Activated naive CD4-positive, alpha-beta T cell treated with Interleukin-2 at 50 U/mL for 16 hours (primary cell): ENCODE data around the gene SOX11.

Source experiments
- DNase-seq: peaks from one replicate; pipeline ENCODE4 v3.0.0-alpha.2; 2020

SOX11 gene

GRCh38 chr2:5692561-5693286 is 540 bp downstream of the SOX11 start:
- no peak for DNase-seq

- no peak for DNase-seq
Measured at GRCh38 chr2:5693287-5694201, 1.4 kb downstream of the SOX11 start.

- DNase-seq: no peak
Measured at GRCh38 chr2:5694306-5694705, 2.1 kb downstream of the SOX11 start.

DNA sequence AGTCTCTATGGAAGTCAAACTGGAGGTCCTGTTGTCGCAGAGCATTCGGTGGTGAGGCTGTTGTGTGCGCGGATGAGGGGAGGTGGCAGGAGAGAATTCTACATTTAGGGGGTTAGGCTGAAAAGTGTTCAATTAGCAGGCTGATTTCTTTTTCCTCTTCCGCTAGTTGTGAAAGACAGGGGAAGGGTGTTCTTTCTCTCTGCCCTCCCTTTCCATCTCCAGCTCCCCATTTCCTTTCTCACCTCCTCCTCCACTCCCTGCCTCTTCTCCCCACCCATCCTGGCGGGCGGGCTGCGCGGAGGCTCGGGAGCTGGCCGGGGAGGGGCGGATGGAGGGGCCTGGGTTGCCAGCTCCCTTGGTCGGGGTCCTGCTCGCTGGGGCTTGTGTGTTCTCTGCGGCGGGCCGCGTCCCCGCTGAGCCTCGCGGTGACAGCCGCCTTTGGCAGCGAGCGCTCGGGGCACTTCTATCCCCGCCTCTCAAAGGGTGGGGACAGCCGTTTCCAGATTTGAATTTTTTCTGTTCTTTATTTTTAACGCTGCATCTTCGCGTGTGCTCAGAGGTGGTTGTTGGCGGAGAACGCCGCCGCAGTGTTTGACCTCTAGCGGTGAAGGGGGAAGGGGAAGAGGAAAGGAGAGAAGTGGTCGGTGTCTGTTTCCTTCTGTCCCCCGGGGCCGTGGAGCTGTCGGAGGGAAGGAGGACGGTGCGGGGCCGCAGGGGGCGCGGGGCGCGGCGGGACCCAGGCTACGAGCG is 3.6 kb downstream of the SOX11 start:
- no peak for DNase-seq

- DNase-seq: no peak
Measured at GRCh38 chr2:5696404-5696944, 4.3 kb downstream of the SOX11 start.

GRCh38 chr2:5696945-5697521 is 4.8 kb downstream of the SOX11 start:
- DNase-seq: no peak

DNA sequence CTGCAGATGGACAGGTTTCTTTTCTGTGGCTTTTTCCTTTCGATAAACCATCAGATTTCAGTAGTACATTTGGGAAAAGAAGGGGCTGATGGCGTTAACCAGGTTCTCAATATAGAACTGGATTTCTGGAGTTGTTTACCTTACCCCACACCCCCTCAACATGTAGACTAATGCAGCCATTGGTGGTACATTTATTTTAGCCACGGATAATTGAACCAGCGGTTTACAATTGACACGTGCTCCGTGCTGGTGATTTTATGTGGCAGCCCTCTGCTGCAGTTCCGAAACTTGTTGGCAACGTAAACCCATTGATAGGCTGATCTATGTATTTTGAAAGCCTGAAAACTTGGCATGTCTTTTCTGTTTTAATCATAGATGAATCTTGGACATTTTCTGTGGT is 5.4 kb downstream of the SOX11 start:
- DNase-seq: no peak

- no peak for DNase-seq
Measured at GRCh38 chr2:5698134-5698533, 6.0 kb downstream of the SOX11 start.

DNA sequence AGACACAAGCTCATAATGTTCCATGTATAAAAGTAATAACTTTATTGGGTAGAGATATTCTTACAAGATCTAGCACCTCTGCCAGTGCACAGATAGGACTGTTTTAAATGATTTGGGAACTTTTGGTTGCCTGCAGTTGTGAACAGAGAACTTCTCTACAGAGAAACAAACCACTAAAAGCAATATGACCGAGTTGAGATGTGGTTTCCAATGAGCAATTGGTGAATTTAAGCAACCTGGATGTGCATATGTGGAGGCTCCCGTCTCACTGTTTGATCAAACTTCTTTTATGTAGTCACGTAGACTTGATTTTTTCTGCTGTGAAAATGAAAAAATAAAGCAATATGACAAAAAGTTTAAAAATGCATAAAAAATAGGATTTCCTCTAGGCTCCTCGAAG is 7.8 kb downstream of the SOX11 start:
- DNase-seq: no peak

DNA sequence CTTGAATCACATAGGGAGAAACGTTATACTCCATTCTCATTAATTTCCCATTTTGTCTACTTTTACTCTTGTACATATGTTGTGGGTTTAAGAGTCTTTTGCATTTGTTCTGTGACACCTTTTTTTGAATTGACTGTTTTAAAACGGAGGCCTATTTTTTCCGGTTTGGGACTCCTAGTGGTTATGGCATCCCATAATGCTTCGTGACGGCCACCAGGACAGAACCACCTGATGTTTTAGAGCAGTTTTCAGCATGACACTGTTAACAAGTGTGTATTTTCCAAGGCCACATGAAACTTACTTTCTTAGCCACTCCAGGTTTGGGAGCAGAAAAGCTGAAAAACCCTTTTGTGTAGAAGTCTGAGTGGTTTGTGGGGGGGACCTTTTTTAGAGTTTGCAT is 8.4 kb downstream of the SOX11 start:
- no peak for DNase-seq

DNA sequence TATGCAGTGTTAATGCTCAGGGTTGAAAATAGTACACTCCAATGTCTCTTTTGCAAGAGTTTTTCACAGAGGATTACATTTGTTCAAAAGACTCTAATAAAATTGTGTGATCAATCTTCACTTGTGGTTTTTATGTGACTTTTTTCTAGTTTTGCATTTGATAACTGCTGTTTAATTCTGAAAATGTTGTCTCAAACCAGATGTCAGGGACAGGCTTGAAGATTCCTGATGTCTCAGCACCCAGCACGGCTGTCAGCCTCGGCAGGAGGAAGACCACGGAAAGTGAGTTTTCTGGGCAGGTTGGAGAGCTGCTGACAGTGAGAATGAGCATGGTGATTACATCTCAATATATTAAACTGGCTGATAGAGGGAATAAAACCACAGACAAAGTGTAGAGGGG is 9.1 kb downstream of the SOX11 start:
- no peak for DNase-seq

DNA sequence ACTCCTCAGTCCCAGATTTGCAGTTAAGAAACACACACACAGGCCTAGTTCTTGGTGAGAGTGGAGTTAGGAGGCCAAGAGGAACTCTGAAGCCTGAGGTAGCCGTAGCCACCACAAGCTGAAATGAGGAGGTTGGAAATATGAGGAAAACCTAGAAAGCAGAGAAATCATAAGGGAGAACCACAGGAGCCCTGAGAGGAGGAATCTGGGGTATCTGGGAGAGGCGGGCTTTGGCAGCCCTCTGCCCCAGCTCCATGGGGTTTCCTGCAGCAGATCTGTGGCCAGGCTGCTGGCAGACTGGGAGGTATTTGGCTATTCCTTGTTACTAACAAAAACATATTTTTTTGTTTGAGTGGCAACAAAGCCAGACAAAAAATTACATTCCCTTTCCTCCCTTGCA is 11.0 kb downstream of the SOX11 start:
- DNase-seq: no peak

GRCh38 chr2:5705490-5705889 is 13.3 kb downstream of the SOX11 start:
- no peak for DNase-seq

DNA sequence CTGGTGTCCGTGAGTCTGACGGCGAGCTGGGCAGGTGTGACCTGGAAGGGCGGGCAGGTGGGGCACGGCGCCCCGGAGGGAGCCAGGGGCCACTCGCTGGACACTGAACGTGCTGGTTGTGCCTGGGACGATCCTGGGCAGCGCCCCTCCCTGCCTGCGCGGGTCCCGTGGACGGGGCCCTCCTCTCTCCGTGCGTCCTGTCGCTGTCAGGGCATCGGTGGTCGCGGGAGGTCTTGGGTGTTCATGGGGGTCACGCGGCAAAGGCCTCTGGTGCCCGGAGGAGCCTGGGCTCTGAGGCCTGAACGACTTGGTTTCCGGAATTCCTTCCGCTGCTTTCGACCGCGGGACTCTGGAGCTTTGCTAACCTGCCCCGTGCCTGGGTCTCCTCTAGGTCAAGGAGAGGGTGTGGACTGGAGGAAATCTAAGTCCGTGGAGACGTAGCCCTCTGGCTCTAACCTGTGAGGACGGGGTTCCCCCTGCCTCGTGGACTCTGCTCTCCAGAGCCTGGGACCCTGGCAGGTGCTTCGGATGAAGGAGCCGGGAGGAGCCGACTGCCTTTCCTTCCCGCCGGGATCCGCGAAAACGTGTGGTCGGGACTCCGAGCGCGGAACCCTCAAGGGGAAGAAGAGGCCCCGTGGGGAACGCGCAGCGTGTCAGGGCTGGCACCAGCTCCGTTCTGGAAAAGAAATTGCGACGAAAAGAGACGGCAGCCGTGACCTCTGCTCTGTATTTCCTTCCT is 14.7 kb downstream of the SOX11 start:
- DNase-seq: no peak

- DNase-seq: no peak
Measured at GRCh38 chr2:5710615-5711014, 18.4 kb downstream of the SOX11 start.

DNA sequence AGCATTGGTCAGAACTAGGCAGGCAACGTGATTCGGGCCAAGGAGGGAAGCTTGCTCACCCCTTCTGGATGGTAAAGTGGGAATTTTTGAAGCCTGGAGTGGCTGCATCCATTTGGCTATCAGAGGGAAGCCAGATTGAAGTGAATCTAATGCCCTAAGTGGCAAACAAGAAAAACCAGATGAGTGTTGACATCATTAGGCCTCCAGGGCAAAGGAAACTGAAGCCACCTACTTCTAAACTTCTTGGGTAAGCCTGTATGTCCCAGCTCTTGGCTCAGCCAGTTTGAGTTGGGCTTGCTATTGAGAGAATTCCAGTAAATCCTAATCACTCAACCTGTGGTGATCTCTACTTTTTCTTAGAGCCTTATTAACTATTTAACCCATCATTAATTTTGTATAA is 20.9 kb downstream of the SOX11 start:
- DNase-seq: no peak

DNA sequence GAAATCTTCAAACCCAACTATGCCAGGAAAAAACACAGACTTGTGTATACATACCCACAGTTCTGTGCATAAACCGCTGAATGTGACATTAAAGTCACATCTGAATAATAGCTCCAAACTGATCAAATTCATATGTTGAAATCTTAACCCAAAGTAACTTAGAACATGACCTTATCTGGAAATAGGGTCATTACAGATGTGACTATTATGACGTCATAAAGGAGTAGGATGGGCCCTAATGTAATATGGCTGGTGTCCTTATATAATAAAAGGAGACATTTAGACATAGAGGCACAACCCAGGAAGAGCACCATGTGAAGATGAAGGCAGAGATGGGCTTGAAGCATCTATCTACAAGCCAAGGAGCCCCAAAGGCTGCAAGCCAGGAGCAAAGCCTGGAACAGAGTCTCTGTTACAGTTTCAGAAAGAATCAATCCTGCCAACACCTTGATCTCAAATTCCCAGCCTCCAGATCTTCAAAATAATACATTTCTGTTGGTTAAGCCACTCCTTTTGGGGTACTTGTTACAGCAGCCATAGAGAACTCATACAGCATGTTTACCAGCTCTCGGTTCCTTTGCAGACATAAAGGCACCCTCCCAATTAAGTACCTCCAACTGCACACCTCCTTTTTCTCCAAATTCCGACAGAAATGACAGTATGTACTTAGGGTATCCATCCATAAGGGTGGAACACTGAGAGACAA is 27.6 kb downstream of the SOX11 start:
- no peak for DNase-seq

DNA sequence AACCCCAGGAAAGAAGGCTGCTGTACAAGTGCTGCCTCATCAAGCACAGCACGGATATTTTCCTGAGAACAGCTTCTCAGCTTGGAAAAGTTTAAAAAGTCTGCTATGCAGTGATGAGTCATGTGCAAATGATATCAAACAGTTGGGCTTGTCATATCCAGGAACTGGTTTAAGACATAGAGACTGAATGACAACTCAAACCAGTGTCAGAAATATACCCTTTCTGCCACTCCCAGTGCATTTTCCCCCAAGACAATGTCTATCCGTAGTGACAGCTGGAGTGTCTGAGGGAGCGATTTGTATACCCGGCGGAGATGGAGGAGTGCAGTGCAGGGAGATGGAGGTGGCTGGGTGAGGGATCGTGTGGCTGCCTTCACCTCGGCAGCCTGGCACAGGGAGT is 28.2 kb downstream of the SOX11 start:
- no peak for DNase-seq

- DNase-seq: no peak
Measured at GRCh38 chr2:5722236-5722635, 30.1 kb downstream of the SOX11 start.

GRCh38 chr2:5723791-5724735 is 31.9 kb downstream of the SOX11 start:
- DNase-seq: no peak
